Measurements from ENCODE around the gene TMEM72. TPM values are rescaled to one million over a fixed set of nuclear protein-coding genes. Genes with fewer than 3 reads are reported as not detected.

Gene TMEM72
- total and polyA plus RNA-seq, 2 donors = 0.05 to 0.07 TPM

DNA sequence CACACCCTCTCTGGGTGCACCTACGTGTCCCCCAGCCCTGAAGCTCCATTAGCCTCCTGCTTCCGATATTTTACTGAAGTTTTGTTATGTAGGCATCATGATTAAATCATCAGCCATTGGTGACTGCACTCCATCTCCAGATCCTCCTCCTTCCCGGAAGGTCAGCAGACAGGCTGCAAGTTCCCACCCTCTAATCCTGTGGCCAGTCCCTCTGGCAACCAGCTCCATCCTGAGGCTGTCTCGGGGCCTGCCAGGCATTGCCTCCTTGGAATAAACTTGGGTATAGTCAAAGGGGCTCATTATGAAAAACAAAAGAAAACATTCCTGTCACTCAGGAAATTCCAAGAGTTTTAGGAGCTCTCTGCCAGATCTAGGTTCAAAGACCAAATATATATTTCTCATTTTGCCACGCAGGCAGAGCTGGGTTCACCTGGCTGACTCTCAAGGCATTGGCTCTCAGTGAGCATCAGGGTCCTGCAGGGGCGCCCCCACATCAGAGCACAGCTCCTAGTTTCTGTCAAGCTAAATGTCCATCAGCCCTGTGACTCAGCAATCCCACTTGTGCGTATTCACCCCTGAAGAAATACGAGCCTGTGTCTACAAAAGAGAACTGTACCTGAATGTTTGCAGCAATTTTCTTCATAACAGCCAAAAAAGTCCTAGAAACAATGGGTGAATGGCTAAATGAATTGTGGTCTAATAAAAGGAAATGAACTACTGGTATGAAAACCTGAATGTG, 27.4 kb upstream of the TMEM72 start:
- Histone ChIP-seq H3K9me3 (ENCODE audit: control insufficient read depth in 2 of 2, insufficient read depth in 1 of 2, low read length in 1 of 2) (no peaks in the 10 kb centered on the region), H3K36me3 (ENCODE audit: control insufficient read depth in 2 of 2, insufficient read depth in 2 of 2, low read length in 1 of 2) (no peaks in the 10 kb centered on the region), H3K4me3 (ENCODE audit: low read length in 2 of 2) (no peak overlapping the region), H3K27ac (ENCODE audit: low read depth in 1 of 2, low read length in 1 of 2) (no peak overlapping the region), H3K4me1 (ENCODE audit: control insufficient read depth in 2 of 2, insufficient read depth in 2 of 2, low read length in 2 of 2) (peaks cover 0 to 16% of the 10 kb centered on the region in 2 donors), H3K27me3 (ENCODE audit: control insufficient read depth in 2 of 2, insufficient read depth in 1 of 2, low read length in 1 of 2) (peaks cover 0 to 6% of the 10 kb centered on the region in 2 donors)
- no peak for DNase-seq (ENCODE audit: low read depth in 6 of 9, low spot score in 9 of 9)
- whole genome bisulfite sequencing = 86% methylated on average over 8 of the region's 8 CpGs

DNA sequence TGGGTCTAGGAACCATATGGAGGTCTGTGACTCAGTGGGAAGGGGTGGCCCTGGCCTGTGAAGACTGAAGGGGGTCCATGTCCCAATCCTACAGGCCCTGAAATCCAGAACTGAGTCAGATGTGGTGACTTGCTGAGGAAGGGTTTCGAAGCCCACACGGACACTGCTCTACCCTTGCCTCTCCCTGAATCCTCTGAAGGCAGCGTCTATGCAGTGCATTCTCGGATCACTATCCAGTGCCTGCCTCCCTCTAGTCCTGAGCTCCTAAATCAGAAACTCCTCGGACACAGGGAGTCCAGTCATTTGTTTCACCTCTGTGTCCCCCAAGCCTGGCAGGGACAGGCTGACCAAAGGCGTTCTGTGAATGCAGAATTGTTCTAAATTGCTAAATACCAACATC, 25.4 kb upstream of the TMEM72 start:
- H3K27me3 ChIP-seq (ENCODE audit: control insufficient read depth in 2 of 2, insufficient read depth in 1 of 2, low read length in 1 of 2) = no peaks in the 10 kb centered on the region
- 96% methylated on average over 6 of the region's 6 CpGs for WGBS
- DNase-seq (ENCODE audit: low read depth in 6 of 9, low spot score in 9 of 9) = no peak
- H3K36me3 ChIP-seq (ENCODE audit: control insufficient read depth in 2 of 2, insufficient read depth in 2 of 2, low read length in 1 of 2) = no peaks in the 10 kb centered on the region
- H3K9me3 ChIP-seq (ENCODE audit: control insufficient read depth in 2 of 2, insufficient read depth in 1 of 2, low read length in 1 of 2) = no peaks in the 10 kb centered on the region
- H3K4me3 ChIP-seq (ENCODE audit: low read length in 2 of 2) = no peak overlapping the region
- H3K4me1 ChIP-seq (ENCODE audit: control insufficient read depth in 2 of 2, insufficient read depth in 2 of 2, low read length in 2 of 2) = peaks cover 0 to 8% of the 10 kb centered on the region in 2 donors
- H3K27ac ChIP-seq (ENCODE audit: low read depth in 1 of 2, low read length in 1 of 2) = no peak overlapping the region

DNA sequence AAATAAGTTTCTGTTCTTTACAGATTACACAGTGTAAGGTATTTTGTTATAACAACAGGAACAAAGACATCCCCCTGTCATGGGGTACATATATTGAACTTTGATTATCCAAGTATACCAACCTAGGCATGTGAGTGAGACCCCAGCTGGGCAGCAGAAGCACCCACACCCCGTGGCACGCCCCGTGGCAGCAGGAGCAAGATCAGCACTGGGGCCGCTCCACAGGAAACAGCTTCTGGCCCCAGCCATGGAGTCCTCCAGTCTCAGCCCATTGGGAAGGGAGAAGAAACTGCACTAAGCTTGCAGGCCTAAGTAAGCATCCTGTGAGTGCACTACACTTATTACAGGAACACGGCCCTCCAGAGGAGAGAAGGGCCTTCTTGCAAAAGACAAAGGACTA, 24.2 kb upstream of the TMEM72 start:
- DNase-seq (ENCODE audit: low read depth in 6 of 9, low spot score in 9 of 9) = no peak
- H3K4me1 ChIP-seq (ENCODE audit: control insufficient read depth in 2 of 2, insufficient read depth in 2 of 2, low read length in 2 of 2) = peaks cover 0 to under 1% of the 10 kb centered on the region in 2 donors
- WGBS = 97% methylated on average over 5 of the region's 5 CpGs
- no peaks in the 10 kb centered on the region for H3K36me3 ChIP-seq (ENCODE audit: control insufficient read depth in 2 of 2, insufficient read depth in 2 of 2, low read length in 1 of 2)
- H3K27ac ChIP-seq (ENCODE audit: low read depth in 1 of 2, low read length in 1 of 2) = no peak overlapping the region
- no peaks in the 10 kb centered on the region for H3K9me3 ChIP-seq (ENCODE audit: control insufficient read depth in 2 of 2, insufficient read depth in 1 of 2, low read length in 1 of 2)
- H3K4me3 ChIP-seq (ENCODE audit: low read length in 2 of 2) = no peak overlapping the region
- no peaks in the 10 kb centered on the region for H3K27me3 ChIP-seq (ENCODE audit: control insufficient read depth in 2 of 2, insufficient read depth in 1 of 2, low read length in 1 of 2)

DNA sequence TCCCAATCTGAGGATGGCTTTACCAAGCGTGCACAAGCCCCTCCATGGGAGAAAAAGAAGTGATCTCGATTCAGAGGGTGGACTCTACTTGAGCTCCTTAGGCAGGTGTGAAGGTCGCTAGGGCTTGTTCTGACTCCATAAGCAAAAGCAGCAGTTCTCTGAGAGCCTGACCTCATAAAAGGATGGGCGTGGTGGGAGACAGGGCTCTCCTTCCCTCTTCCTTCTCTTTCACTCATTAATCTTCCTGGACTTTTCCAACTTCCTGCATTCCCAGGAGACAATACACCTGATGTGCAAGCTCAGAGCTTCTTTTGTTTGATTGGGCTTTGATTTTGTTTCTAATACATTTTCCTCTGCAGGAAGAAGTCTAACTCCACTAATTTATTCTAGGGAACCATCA, 22.3 kb upstream of the TMEM72 start:
- no peak for DNase-seq (ENCODE audit: low read depth in 6 of 9, low spot score in 9 of 9)
- no peaks in the 10 kb centered on the region for H3K4me1 ChIP-seq (ENCODE audit: control insufficient read depth in 2 of 2, insufficient read depth in 2 of 2, low read length in 2 of 2)
- no peaks in the 10 kb centered on the region for H3K27me3 ChIP-seq (ENCODE audit: control insufficient read depth in 2 of 2, insufficient read depth in 1 of 2, low read length in 1 of 2)
- H3K4me3 ChIP-seq (ENCODE audit: low read length in 2 of 2) = no peak overlapping the region
- WGBS = 94% methylated on average over 4 of the region's 4 CpGs
- no peaks in the 10 kb centered on the region for H3K36me3 ChIP-seq (ENCODE audit: control insufficient read depth in 2 of 2, insufficient read depth in 2 of 2, low read length in 1 of 2)
- H3K9me3 ChIP-seq (ENCODE audit: control insufficient read depth in 2 of 2, insufficient read depth in 1 of 2, low read length in 1 of 2) = no peaks in the 10 kb centered on the region
- H3K27ac ChIP-seq (ENCODE audit: low read depth in 1 of 2, low read length in 1 of 2) = no peak overlapping the region

DNA sequence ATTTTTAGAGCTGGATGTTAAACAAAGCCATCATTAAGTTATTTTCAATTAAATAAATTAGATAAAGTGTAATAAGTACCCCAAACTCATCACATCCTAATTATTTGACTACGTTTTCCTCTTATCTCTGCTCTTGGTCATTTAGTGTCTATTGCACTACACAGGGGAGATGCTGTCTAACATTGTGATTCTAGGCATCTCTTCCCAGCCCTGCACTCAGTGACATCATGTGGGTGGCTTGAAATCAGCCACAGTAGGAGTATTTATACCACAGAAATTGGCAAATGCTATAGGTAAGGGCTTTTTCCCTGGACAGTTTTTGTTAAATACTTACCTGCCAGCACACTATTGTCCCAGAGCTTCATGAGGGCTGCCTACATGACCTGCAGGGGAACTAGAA, 21.3 kb upstream of the TMEM72 start:
- Histone ChIP-seq H3K4me3 (ENCODE audit: low read length in 2 of 2) (no peak overlapping the region), H3K9me3 (ENCODE audit: control insufficient read depth in 2 of 2, insufficient read depth in 1 of 2, low read length in 1 of 2) (no peaks in the 10 kb centered on the region), H3K36me3 (ENCODE audit: control insufficient read depth in 2 of 2, insufficient read depth in 2 of 2, low read length in 1 of 2) (no peaks in the 10 kb centered on the region), H3K27me3 (ENCODE audit: control insufficient read depth in 2 of 2, insufficient read depth in 1 of 2, low read length in 1 of 2) (no peaks in the 10 kb centered on the region), H3K4me1 (ENCODE audit: control insufficient read depth in 2 of 2, insufficient read depth in 2 of 2, low read length in 2 of 2) (no peaks in the 10 kb centered on the region), H3K27ac (ENCODE audit: low read depth in 1 of 2, low read length in 1 of 2) (no peak overlapping the region)
- WGBS = 94% methylated on average over 1 of the region's 1 CpG
- DNase-seq (ENCODE audit: low read depth in 6 of 9, low spot score in 9 of 9) = no peak

DNA sequence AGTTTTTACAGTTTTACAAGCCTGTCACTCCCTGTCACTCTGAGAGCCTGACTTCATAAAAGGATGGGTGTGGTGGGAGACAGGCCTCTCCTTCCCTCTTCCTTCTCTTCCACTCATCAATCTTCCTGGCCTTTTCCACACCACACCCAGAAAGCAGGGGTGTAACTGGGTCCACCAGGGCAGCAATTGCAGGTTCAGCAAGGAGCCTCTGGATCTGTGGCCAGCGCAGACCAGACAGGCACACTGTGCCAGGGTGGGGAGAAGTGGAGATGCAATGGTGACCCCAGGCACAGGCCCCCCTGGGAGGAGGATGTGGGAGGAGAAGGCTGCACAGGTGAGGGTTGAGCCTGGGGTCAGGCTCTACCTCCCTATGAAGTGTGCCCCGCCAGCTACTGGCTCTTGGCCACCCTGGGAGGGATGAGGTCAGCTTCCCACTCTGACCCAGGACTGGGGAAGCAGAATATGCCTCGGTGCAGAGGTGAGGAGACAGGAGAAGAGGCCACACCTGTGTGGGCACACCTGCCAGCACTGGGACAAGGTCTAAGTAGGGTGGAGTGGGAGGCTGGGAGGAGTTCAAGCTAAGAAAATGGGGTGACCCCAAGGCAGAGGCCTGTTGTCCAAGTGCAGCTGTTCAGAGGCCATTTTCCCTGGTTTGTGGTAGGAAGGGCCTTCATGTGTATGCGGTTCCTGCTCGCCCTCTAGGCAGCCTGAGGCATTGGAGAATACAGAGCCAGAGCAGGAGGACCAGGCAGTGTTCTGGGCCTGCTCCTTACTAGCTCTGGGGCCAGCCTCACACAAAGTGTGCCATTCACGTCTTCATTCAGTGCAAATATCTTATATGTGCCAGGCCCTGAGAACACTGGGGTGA, 20.2 kb upstream of the TMEM72 start:
- no peak for DNase-seq (ENCODE audit: low read depth in 6 of 9, low spot score in 9 of 9)
- Histone ChIP-seq H3K9me3 (ENCODE audit: control insufficient read depth in 2 of 2, insufficient read depth in 1 of 2, low read length in 1 of 2) (no peaks in the 10 kb centered on the region), H3K27ac (ENCODE audit: low read depth in 1 of 2, low read length in 1 of 2) (no peak overlapping the region), H3K36me3 (ENCODE audit: control insufficient read depth in 2 of 2, insufficient read depth in 2 of 2, low read length in 1 of 2) (no peaks in the 10 kb centered on the region), H3K4me3 (ENCODE audit: low read length in 2 of 2) (no peak overlapping the region), H3K27me3 (ENCODE audit: control insufficient read depth in 2 of 2, insufficient read depth in 1 of 2, low read length in 1 of 2) (no peaks in the 10 kb centered on the region), H3K4me1 (ENCODE audit: control insufficient read depth in 2 of 2, insufficient read depth in 2 of 2, low read length in 2 of 2) (no peaks in the 10 kb centered on the region)
- WGBS = 97% methylated on average over 6 of the region's 6 CpGs

DNA sequence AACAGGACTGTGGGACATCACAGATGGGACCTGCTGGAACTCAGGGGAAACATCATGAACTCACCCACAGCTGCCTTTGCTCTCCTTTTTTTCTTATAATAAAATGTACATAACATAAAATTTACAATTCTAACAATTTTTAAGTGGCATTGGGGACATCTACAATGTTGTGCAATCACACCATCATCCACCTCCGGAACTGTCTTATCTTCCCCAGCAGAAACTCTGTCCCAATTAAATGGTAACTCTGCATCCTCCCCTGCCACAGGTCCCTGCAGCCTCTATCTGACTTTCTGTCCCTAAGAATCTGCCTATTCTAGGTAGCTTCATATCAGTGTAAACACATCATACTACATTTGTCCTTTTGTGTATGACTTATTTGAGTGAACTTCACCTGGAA, 19.4 kb upstream of the TMEM72 start:
- Histone ChIP-seq H3K9me3 (ENCODE audit: control insufficient read depth in 2 of 2, insufficient read depth in 1 of 2, low read length in 1 of 2) (peaks cover 0 to under 1% of the 10 kb centered on the region in 2 donors), H3K36me3 (ENCODE audit: control insufficient read depth in 2 of 2, insufficient read depth in 2 of 2, low read length in 1 of 2) (no peaks in the 10 kb centered on the region), H3K4me3 (ENCODE audit: low read length in 2 of 2) (no peak overlapping the region), H3K4me1 (ENCODE audit: control insufficient read depth in 2 of 2, insufficient read depth in 2 of 2, low read length in 2 of 2) (no peaks in the 10 kb centered on the region), H3K27me3 (ENCODE audit: control insufficient read depth in 2 of 2, insufficient read depth in 1 of 2, low read length in 1 of 2) (no peaks in the 10 kb centered on the region), H3K27ac (ENCODE audit: low read depth in 1 of 2, low read length in 1 of 2) (no peak overlapping the region)
- WGBS = 93% methylated on average over 1 of the region's 1 CpG
- no peak for DNase-seq (ENCODE audit: low read depth in 6 of 9, low spot score in 9 of 9)

DNA sequence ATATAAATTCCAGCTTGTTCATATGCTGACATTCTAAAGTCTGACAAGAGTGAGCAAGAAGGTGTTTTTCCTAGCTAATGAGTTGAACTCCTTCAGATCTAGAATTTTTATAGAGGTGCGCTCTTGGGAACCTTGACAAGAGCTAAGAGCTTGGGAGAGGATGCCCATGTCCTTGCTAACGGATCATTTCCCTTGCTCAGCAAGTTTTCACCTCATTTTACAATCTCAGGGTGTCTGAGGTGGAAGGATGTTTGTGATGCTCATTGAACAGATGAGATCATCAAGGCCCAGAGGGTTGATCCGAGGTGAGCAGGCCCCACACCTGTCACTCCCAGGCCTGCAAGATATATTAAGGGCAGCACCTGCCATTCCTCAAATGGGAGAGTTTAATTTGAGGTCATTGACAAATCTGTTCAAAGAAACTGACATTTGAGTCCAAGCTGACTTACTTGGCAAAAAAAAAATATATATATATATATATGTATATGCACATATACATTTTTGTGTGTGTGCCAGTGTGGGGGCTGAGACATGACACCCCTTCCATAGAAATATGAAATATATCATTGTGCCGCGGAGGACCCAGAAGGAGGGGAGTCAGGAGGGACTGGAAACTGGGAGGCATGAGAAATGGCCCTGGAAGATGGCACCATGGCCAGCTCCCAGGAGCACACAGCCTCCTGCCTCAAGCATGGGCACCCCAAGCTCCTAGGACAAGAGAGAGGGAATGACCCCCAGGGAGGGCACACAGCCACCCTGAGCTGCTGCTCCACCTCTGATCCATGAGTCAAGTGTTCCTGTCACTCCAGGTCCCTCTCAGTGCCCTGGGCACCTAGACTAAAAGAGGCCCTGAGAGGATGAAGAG, 17.3 kb upstream of the TMEM72 start:
- DNase-seq (ENCODE audit: low read depth in 6 of 9, low spot score in 9 of 9) = no peak
- WGBS = 95% methylated on average over 5 of the region's 5 CpGs

More for the DNA sequence above, 17.3 kb upstream of the TMEM72 start:
- Histone ChIP-seq H3K27me3 (ENCODE audit: control insufficient read depth in 2 of 2, insufficient read depth in 1 of 2, low read length in 1 of 2) (no peaks in the 10 kb centered on the region), H3K4me3 (ENCODE audit: low read length in 2 of 2) (no peak overlapping the region), H3K27ac (ENCODE audit: low read depth in 1 of 2, low read length in 1 of 2) (no peak overlapping the region), H3K9me3 (ENCODE audit: control insufficient read depth in 2 of 2, insufficient read depth in 1 of 2, low read length in 1 of 2) (peaks cover 0 to 11% of the 10 kb centered on the region in 2 donors), H3K36me3 (ENCODE audit: control insufficient read depth in 2 of 2, insufficient read depth in 2 of 2, low read length in 1 of 2) (no peaks in the 10 kb centered on the region), H3K4me1 (ENCODE audit: control insufficient read depth in 2 of 2, insufficient read depth in 2 of 2, low read length in 2 of 2) (no peaks in the 10 kb centered on the region)
